Immature natural killer cell (primary cell): ENCODE measurements around the gene ASCC2. TPM values are rescaled to one million over a fixed set of nuclear protein-coding genes. Genes with fewer than 3 reads are reported as not detected.
A peak's percentile ranks its signal among the peaks of the same experiment; 100 is the strongest.

Source experiments
- DNase-seq, 3 donors: peaks; one replicate each; pipeline ENCODE4 v3.0.0; 2022; ENCODE audit warnings: mixed read lengths in 1 of 3
- H3K27ac Mint-ChIP-seq, 6 donors: one replicate each; pipeline ENCODE4 v1.8.0; 2020; ENCODE audit warnings: mixed read lengths in 6 of 6, mild to moderate bottlenecking in 5 of 6, inconsistent platforms in 4 of 6, moderate library complexity in 3 of 6
- H3K27me3 Mint-ChIP-seq, 3 donors: one replicate each; pipeline ENCODE4 v1.8.0; 2020 to 2021; ENCODE audit warnings: low read depth in 3 of 3, mild to moderate bottlenecking in 3 of 3, mixed read lengths in 3 of 3, moderate library complexity in 3 of 3, inconsistent platforms in 1 of 3
- H3K36me3 Mint-ChIP-seq, 3 donors: one replicate each; pipeline ENCODE4 v1.8.0; 2020; ENCODE audit warnings: mixed read lengths in 3 of 3, inconsistent platforms in 2 of 3, mild to moderate bottlenecking in 2 of 3
- H3K4me1 Mint-ChIP-seq, 2 donors: one replicate each; pipeline ENCODE4 v1.8.0; 2020; ENCODE audit warnings: inconsistent platforms in 2 of 2, mild to moderate bottlenecking in 2 of 2, mixed read lengths in 2 of 2, moderate library complexity in 1 of 2
- H3K4me3 Mint-ChIP-seq, 5 donors: one replicate each; pipeline ENCODE4 v1.8.0; 2020; ENCODE audit warnings: mild to moderate bottlenecking in 5 of 5, mixed read lengths in 5 of 5, inconsistent platforms in 3 of 5, moderate library complexity in 3 of 5
- H3K9me3 Mint-ChIP-seq, 6 donors: one replicate each; pipeline ENCODE4 v1.8.0; 2020; ENCODE audit warnings: mild to moderate bottlenecking in 6 of 6, mixed read lengths in 6 of 6, inconsistent platforms in 4 of 6, moderate library complexity in 3 of 6
- polyA plus RNA-seq, 3 donors: library from polyadenylated mRNA; unstranded; fragments of 300-500 nt; fragmentation: Illumina TruSeq; gene quantifications; one replicate each; pipeline ENCODE4 v1.2.3, GENCODE V29; 2021

The ASCC2 gene
- polyA plus RNA-seq, 3 donors from 2014 or later, result 31.2 to 70.8 (median 40.8) TPM

DNA sequence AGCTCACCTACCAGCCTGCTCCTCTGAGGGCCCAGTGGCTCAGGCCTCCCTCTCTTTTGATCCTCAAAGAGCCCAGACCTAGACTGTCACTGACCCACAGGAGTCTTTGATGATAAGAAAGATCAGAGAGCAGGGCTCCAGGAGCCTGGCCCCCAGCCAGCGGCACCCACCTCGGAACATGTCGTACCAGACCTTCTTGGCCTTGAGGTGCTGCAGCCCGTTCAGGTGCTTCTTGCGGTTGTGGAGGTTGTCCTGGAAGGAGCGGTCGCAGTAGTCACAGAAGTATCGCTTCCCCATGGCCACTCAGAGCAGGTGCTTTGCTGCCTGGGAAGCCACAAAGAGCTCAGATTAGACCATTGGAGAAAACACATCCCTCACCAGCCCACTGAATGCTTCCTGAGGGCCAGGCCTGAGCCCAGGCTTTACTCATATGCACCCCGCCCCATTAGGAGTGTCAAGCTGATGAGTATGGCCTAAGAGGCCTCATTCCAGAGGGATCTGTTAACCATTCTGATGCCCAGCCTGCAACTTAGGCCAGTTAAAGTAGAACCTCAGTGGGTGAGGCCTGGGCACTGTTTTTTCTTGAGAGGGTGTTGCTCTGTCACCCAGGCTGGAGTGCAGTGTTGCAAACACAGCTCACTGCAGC lies 89.7 kb downstream of the ASCC2 start:
- H3K27me3 Mint-ChIP-seq, result peaks cover 0 to 2% (median 0%) of the 10 kb centered on the region in 3 donors
- peaks cover 7 to 24% (median 14%) of the 10 kb centered on the region in 3 donors for H3K36me3 Mint-ChIP-seq
- H3K4me1 Mint-ChIP-seq, result peaks cover 13 to 29% of the 10 kb centered on the region in 2 donors
- DNase-seq, result no peak
- no peak overlapping the region for H3K4me3 Mint-ChIP-seq
- no peaks in the 10 kb centered on the region for H3K9me3 Mint-ChIP-seq
- H3K27ac Mint-ChIP-seq, result peak overlapping the region in 2 of 6 donors; percentile 7 to 55

GRCh38 chr22:29747832-29748231 lies 90.2 kb downstream of the ASCC2 start:
- H3K4me1 Mint-ChIP-seq, result peaks cover 13 to 29% of the 10 kb centered on the region in 2 donors
- peaks cover 0 to 2% (median 0%) of the 10 kb centered on the region in 3 donors for H3K27me3 Mint-ChIP-seq
- no peak for DNase-seq
- peaks cover 7 to 24% (median 14%) of the 10 kb centered on the region in 3 donors for H3K36me3 Mint-ChIP-seq
- peak overlapping the region in 2 of 6 donors; percentile 7 to 55 for H3K27ac Mint-ChIP-seq
- no peak overlapping the region for H3K4me3 Mint-ChIP-seq
- H3K9me3 Mint-ChIP-seq, result no peaks in the 10 kb centered on the region

- H3K27ac Mint-ChIP-seq, result no peak overlapping the region
- peaks cover 0 to 2% (median 0%) of the 10 kb centered on the region in 3 donors for H3K27me3 Mint-ChIP-seq
- H3K36me3 Mint-ChIP-seq, result peaks cover 7 to 23% (median 14%) of the 10 kb centered on the region in 3 donors
- DNase-seq, result no peak
- no peaks in the 10 kb centered on the region for H3K9me3 Mint-ChIP-seq
- H3K4me1 Mint-ChIP-seq, result peaks cover 0 to 6% of the 10 kb centered on the region in 2 donors
- H3K4me3 Mint-ChIP-seq, result no peak overlapping the region
Observed at GRCh38 chr22:29744902-29745301, 93.2 kb downstream of the ASCC2 start.

GRCh38 chr22:29742326-29742725 lies 95.7 kb downstream of the ASCC2 start:
- DNase-seq, result no peak
- no peaks in the 10 kb centered on the region for H3K9me3 Mint-ChIP-seq
- H3K27ac Mint-ChIP-seq, result no peak overlapping the region
- no peaks in the 10 kb centered on the region for H3K4me1 Mint-ChIP-seq
- H3K27me3 Mint-ChIP-seq, result no peaks in the 10 kb centered on the region
- peaks cover 0 to 11% (median 7%) of the 10 kb centered on the region in 3 donors for H3K36me3 Mint-ChIP-seq
- H3K4me3 Mint-ChIP-seq, result no peak overlapping the region

GRCh38 chr22:29741926-29742325 lies 96.1 kb downstream of the ASCC2 start:
- Mint-ChIP-seq H3K36me3 (peaks cover 0 to 10% (median 4%) of the 10 kb centered on the region in 3 donors), H3K27me3 (no peaks in the 10 kb centered on the region), H3K4me3 (no peak overlapping the region), H3K4me1 (no peaks in the 10 kb centered on the region), H3K9me3 (no peaks in the 10 kb centered on the region), H3K27ac (no peak overlapping the region)
- no peak for DNase-seq

- no peaks in the 10 kb centered on the region for H3K9me3 Mint-ChIP-seq
- DNase-seq, result no peak
- H3K27me3 Mint-ChIP-seq, result no peaks in the 10 kb centered on the region
- H3K36me3 Mint-ChIP-seq, result peaks cover 0 to 6% (median 0%) of the 10 kb centered on the region in 3 donors
- H3K4me1 Mint-ChIP-seq, result no peaks in the 10 kb centered on the region
- H3K4me3 Mint-ChIP-seq, result no peak overlapping the region
- no peak overlapping the region for H3K27ac Mint-ChIP-seq
Observed at GRCh38 chr22:29740216-29740615, 97.9 kb downstream of the ASCC2 start.

- H3K4me3 Mint-ChIP-seq, result no peak overlapping the region
- no peaks in the 10 kb centered on the region for H3K4me1 Mint-ChIP-seq
- H3K9me3 Mint-ChIP-seq, result no peaks in the 10 kb centered on the region
- no peak for DNase-seq
- no peaks in the 10 kb centered on the region for H3K27me3 Mint-ChIP-seq
- peaks cover 0 to 3% (median 0%) of the 10 kb centered on the region in 3 donors for H3K36me3 Mint-ChIP-seq
- H3K27ac Mint-ChIP-seq, result no peak overlapping the region
Observed at GRCh38 chr22:29739346-29739875, 98.7 kb downstream of the ASCC2 start.

Other genes starting within 250 kb of the ASCC2 start
- 10 to 100 TPM; 12.9 to 34.1 (median 15.6) TPM for gene NF2, start 234.6 kb downstream of the ASCC2 start, polyA plus RNA-seq
- under 1 TPM in 2 of 3 donors, not detected in 1; 0.14 TPM for gene CABP7, start 118.3 kb downstream of the ASCC2 start, polyA plus RNA-seq
- gene ZMAT5, start 71.3 kb downstream of the ASCC2 start, polyA plus RNA-seq, result 10 to 100 TPM; 59.3 to 77.7 (median 72.2) TPM
- gene UQCR10, start 70.9 kb downstream of the ASCC2 start, polyA plus RNA-seq, result 100 to 1,000 TPM; 285 to 342 (median 286) TPM
- gene MTMR3, start 44.9 kb upstream of the ASCC2 start, polyA plus RNA-seq, result 10 to 100 TPM; 11.2 to 21.9 (median 11.9) TPM
- gene HORMAD2, start 242.2 kb upstream of the ASCC2 start, polyA plus RNA-seq, result not detected